GM12891 (cell line): ENCODE results near the gene ZBTB20.

ENCODE experiments used
- DNase-seq: peaks from one replicate; pipeline ENCODE4 v3.0.0; 2011; ENCODE audit warnings: low spot score; ENCODE audit not compliant: insufficient read length
- FAIRE-seq: peaks from 2 replicates; lab custom pipeline; 2011; peaks lifted over from hg19 to GRCh38; lab: Jason Lieb, UNC
- PAX5 ChIP-seq: IDR thresholded peaks from 2 replicates; pipeline ENCODE4 v1.6.1; 2011; ENCODE audit warnings: low read length, moderate library complexity, mild to moderate bottlenecking; ENCODE audit not compliant: insufficient read depth, severe bottlenecking
- POLR2A ChIP-seq: IDR thresholded peaks from 2 replicates; pipeline ENCODE4 v1.6.1; 2011; ENCODE audit warnings: low read depth, low read length, control low read depth
- POLR2AphosphoS5 ChIP-seq: IDR thresholded peaks from 2 replicates; pipeline ENCODE4 v1.6.1; 2011; ENCODE audit warnings: low read depth, low read length, control low read depth
- POU2F2 ChIP-seq: IDR thresholded peaks from 2 replicates; pipeline ENCODE4 v1.6.1; 2011; ENCODE audit warnings: low read depth, mild to moderate bottlenecking, control low read depth, low read length, moderate library complexity
- SPI1 ChIP-seq: IDR thresholded peaks from 2 replicates; pipeline ENCODE4 v1.6.1; 2011; ENCODE audit warnings: low read depth, low read length, control low read depth
- TAF1 ChIP-seq: IDR thresholded peaks from 2 replicates; pipeline ENCODE4 v1.6.1; 2011; ENCODE audit warnings: low read depth, low read length, control low read depth

The ZBTB20 gene

DNA sequence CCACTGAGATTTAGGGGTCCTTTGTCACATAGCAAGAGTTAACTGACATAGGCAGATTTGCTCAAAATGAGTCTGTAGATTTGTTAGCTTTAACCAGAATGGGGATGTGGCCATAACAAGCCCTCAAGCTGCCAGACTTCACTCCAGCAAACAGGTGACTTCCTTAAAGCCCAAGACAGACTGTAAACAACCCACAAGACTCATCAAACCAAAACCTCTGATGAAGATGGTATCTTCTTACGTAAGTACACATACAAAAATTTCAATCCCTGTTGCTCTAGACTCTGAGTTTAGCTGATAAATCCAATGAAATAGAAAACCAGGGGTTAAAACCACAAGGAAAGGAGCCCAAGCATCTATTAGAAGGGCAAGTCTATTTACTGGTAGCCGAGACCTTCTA is 18.2 kb upstream of the ZBTB20 start:
- no peak for TF ChIP-seq POLR2AphosphoS5
- TF ChIP-seq SPI1, result 0 out of 2 replicates have a peak, but pooled peaks have one; percentile 3
- FAIRE-seq, result no peak
- DNase-seq, result no peak

- FAIRE-seq (peak; percentile 52), DNase-seq (no peak)
- no peak for TF ChIP-seq PAX5
- no peak for TF ChIP-seq SPI1
- no peak for TF ChIP-seq POLR2A
- no peak for TF ChIP-seq POLR2AphosphoS5
- no peak for TF ChIP-seq POU2F2
- TF ChIP-seq TAF1, result no peak
Observed at GRCh38 chr3:115164374-115165221, 17.5 kb upstream of the ZBTB20 start.

DNA sequence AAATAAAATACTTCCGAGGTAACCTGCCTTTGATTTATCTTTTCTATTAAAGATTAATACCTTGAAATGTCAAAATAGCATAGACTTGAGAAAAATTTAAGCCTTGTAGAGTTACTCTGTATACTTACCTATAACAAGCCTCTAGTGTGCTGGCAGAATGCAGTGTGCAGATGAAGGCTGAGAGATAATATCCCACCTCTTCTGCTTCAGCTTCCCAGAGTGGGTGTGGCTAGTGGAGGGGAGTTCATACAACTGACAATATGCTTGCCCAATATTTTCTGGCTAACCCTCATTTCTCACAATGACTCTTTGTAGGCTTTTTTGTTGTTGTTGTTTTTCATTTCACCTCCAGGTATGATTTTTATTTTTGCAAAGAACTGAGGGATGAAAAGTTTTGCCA is 15.7 kb upstream of the ZBTB20 start:
- TF ChIP-seq POLR2AphosphoS5 (no peak), PAX5 (no peak), POU2F2 (no peak), TAF1 (no peak), POLR2A (no peak), SPI1 (no peak)
- FAIRE-seq, result no peak

GRCh38 chr3:115161866-115162265 is 14.8 kb upstream of the ZBTB20 start:
- TF ChIP-seq POU2F2 (no peak), TAF1 (no peak), POLR2A (no peak), SPI1 (no peak), POLR2AphosphoS5 (no peak), PAX5 (no peak)
- no peak for DNase-seq
- FAIRE-seq, result no peak

More for the DNA sequence above, 15.7 kb upstream of the ZBTB20 start:
- DNase-seq, result no peak

- no peak for TF ChIP-seq POLR2A
- no peak for TF ChIP-seq POU2F2
- no peak for TF ChIP-seq SPI1
- TF ChIP-seq PAX5, result no peak
- TF ChIP-seq POLR2AphosphoS5, result no peak
- TF ChIP-seq TAF1, result no peak
- FAIRE-seq (no peak), DNase-seq (no peak)
Observed at GRCh38 chr3:115161168-115161834, 14.2 kb upstream of the ZBTB20 start.

DNA sequence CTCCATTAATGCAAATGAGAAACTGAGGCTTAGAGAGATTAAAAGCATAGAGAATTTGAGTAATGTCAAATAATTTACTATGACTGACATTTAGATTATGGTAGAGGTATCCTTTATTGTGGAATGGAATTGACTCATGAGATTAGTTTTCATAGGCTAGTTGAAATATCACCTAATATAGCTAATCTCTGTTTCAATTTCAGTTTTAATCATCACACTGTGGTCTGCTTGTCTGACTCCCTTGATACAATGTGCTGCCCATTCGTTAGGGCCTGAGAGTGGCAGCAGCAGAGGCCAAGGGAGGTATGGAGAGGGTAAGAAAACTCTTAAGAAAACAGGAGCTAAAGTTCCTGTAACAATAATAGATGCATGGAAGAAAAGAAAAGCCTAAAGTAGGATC is 13.2 kb upstream of the ZBTB20 start:
- DNase-seq (no peak), FAIRE-seq (peak; percentile 75)
- TF ChIP-seq PAX5 (no peak), TAF1 (no peak), POLR2AphosphoS5 (no peak), SPI1 (no peak), POU2F2 (no peak), POLR2A (no peak)

DNA sequence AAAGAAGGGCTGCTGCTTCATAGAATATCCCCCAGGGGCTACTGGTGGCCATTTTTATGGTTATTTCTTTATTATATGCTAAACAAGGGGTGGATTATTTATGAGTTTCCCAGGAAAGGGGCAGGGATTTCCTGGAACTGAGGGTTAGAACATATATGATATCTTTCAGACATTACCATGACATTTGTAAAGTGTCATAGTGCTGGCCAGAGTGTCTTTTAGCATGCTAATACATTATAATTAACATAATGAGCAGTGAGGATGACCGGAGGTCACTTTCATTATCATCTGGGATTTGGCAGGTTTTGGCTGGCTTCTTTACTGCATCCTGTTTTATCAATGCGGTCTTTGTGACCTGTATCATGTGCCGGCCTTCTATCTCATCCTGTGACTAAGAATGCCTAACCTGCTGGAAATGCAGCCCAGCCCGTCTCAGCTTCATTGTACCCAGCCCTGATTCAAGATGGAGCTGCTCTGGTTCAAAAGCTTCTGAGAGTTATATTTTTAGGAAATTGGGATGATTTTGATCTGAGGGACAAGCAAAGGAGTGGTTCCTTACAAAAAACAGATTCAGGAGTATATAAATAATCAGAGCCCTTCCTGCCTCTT is 9.1 kb upstream of the ZBTB20 start:
- TF ChIP-seq SPI1, result no peak
- no peak for TF ChIP-seq POLR2AphosphoS5
- no peak for TF ChIP-seq POU2F2
- no peak for TF ChIP-seq POLR2A
- TF ChIP-seq PAX5, result no peak
- FAIRE-seq (no peak), DNase-seq (no peak)

DNA sequence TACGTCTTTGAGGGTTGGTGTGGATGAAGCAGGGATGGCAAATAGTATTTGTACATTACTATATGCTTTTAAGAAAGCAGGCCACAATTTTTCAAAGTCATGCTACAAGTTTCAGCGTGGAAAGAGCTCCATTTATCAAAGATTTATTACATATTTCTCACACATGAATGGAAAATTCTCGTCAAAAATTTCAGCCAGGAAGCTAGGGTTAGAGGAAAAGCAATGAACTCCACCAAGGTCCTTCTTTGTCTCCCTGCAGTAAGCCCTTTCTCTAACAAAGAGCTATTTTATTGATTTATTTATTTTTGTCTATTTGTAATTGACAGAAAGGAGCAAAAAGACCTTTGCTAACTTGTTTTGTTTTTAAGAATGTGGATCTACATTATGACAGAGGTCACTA is 7.5 kb upstream of the ZBTB20 start:
- FAIRE-seq, result no peak
- TF ChIP-seq POLR2A (no peak), SPI1 (no peak), POLR2AphosphoS5 (no peak), TAF1 (no peak), PAX5 (no peak), POU2F2 (no peak)
- DNase-seq, result no peak

DNA sequence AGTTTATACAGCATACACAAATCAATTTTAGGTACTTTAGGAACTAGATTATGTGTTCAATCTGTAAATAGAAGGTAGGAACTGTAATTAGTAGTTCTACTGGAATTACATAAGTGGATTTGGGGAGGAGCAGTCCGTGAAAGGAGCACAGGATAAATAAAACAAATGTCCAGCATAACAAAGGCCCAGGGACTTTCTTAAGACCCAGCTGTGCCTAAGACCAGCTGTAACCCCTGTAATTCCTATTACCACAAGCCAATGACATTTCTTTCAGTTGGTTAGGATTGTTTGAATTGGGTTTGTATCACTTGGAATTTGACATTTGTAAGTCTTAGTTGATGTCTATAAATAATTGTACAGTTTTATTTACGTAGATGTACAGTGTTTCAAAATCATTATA is 4.8 kb upstream of the ZBTB20 start:
- DNase-seq (no peak), FAIRE-seq (no peak)
- no peak for TF ChIP-seq POLR2AphosphoS5
- TF ChIP-seq SPI1, result no peak
- TF ChIP-seq TAF1, result no peak
- no peak for TF ChIP-seq POLR2A
